Measurements from ENCODE around the gene CST1.

CST1 gene

DNA sequence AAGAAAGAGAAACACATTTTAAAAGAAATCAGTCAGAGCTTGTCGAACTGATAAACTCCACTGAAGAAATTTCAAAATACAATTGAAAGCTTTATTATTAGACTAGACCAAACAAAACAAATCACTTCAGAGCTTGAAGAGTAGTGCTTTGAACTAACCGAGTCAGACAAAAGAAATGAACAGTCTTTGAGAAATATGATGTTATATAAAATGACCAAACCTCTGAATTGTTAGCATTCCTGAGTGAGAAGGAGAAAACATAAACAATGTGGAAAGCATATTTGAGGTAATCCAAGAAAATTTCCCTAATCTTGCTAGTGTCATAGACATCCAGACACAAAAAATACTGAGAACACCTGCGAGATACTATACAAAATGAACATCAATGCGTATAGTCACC lies 48.7 kb downstream of the CST1 start:
- DNase-seq (ENCODE audit: low spot score), result no peak

DNA sequence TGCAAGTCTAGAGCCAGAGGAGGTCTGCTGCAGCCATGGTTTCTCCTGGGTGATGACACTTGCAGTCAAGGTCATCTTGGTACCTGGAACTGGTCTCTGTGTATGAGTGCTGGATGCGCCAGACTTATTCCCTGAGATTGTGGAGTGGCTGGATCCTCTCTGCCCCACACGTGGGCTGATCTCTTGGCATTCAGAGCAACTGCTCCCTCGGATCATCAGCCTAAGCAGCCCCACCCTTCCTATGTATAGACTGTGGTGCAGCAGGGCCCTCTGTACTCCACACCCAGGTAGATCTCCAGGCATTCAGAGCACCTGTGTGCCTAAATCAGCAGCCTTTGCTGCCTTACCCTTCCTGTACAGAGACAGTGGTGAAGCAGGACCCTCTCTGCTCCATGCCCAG lies 49.8 kb downstream of the CST1 start:
- DNase-seq (ENCODE audit: low spot score), result no peak

- no peak for DNase-seq (ENCODE audit: low spot score)
These were observed 52.8 kb downstream of the CST1 start for GRCh38 chr20:23697947-23698346.
